K562 (cell line): ENCODE measurements around the gene GJA8. TPM values are rescaled to one million over a fixed set of nuclear protein-coding genes. Genes with fewer than 3 reads are reported as not detected.
A peak's percentile ranks its signal among the peaks of the same experiment; 100 is the strongest.

Experiments
- ARID2 ChIP-seq: fragments of 450-650 bp; IDR thresholded peaks from 2 replicates; pipeline ENCODE4 v1.6.1; 2017; ENCODE audit warnings: antibody characterized with exemption, mild to moderate bottlenecking
- ARID3A ChIP-seq: IDR thresholded peaks from 2 replicates; pipeline ENCODE4 v1.6.1; 2012; ENCODE audit warnings: low read depth, low read length, improper control_type of control experiment, borderline replicate concordance
- CREM ChIP-seq: IDR thresholded peaks from 2 replicates; pipeline ENCODE4 v1.6.1; 2014; ENCODE audit warnings: antibody characterized with exemption, low read depth
- ETV1 ChIP-seq: fragments of 450-650 bp; conservative IDR thresholded peaks from 2 replicates; pipeline ENCODE4 v1.6.1; 2016; ENCODE audit warnings: missing genetic modification characterization, control low read depth, low read depth, missing compliant biosample characterization
- HNRNPL ChIP-seq: fragments of 200-400 bp; formaldehyde crosslinking; IDR thresholded peaks from 2 replicates; pipeline ENCODE4 v1.6.1; 2017; ENCODE audit warnings: low read depth, mild to moderate bottlenecking, low read length
- IRF9 ChIP-seq: fragments of 450-650 bp; IDR thresholded peaks from 2 replicates; pipeline ENCODE4 v1.6.1; 2016; ENCODE audit warnings: missing biosample characterization, missing genetic modification characterization
- KHSRP ChIP-seq: fragments of 450-650 bp; IDR thresholded peaks from 2 replicates; pipeline ENCODE4 v1.6.1; 2017
- KLF16 ChIP-seq: IDR thresholded peaks from 2 replicates; pipeline ENCODE4 v1.6.1; 2016; ENCODE audit warnings: antibody characterized with exemption
- POU5F1 ChIP-seq: fragments of 150-350 bp; IDR thresholded peaks from 2 replicates; pipeline ENCODE4 v1.6.1; 2014; ENCODE audit warnings: borderline replicate concordance, low read length, low read depth, mild to moderate bottlenecking; ENCODE audit not compliant: partially characterized antibody
- SMARCA4 ChIP-seq: fragments of 450-650 bp; IDR thresholded peaks from 2 replicates; pipeline ENCODE4 v1.6.1; 2016
- SP2 ChIP-seq: IDR thresholded peaks from 2 replicates; pipeline ENCODE4 v1.6.1; 2011; ENCODE audit warnings: mild to moderate bottlenecking, low read depth, low read length, moderate library complexity; ENCODE audit not compliant: poor library complexity, severe bottlenecking; ENCODE audit errors: extremely low read depth
- ZNF184 ChIP-seq: sonication (generic); formaldehyde crosslinking; IDR thresholded peaks from 2 replicates; pipeline ENCODE4 v1.5.0; 2020; ENCODE audit warnings: missing genetic modification reagents
- ZNF354B ChIP-seq: fragments of 250-450 bp; sonication (Bioruptor Pico); IDR thresholded peaks from 2 replicates; pipeline ENCODE4 v1.4.0; 2020
- ZNF384 ChIP-seq: IDR thresholded peaks from 2 replicates; pipeline ENCODE4 v1.6.1; 2012; ENCODE audit warnings: low read depth, low read length, improper control_type of control experiment
- polyA plus RNA-seq, 8 experiments: library from polyadenylated mRNA; depleted of rRNA in 4 of 8; stranded (reverse) in 5 of 8; unstranded in 3 of 8; fragments of >200 nt; fragmentation: Nextera tagmentation in 2 of 8; fragmentation: Illumina TruSeq in 1 of 8; extraction: Ambion mirVana in 2 of 8; extraction: Trizol in 1 of 8; gene quantifications; 2 replicates each; pipeline versions ENCODE4 v1.2.1 to v1.2.3, GENCODE V29; 2011 to 2014; ENCODE audit warnings: inconsistent platforms in 1 of 8, missing spikeins in 1 of 8
- total RNA-seq, 7 experiments: library from RNA; depleted of rRNA in 6 of 7; stranded (reverse); fragments of >200 nt in 6 of 7; fragmentation: Illumina TruSeq in 2 of 7; extraction: Trizol in 2 of 7; gene quantifications; 2 replicates each; pipeline versions ENCODE4 v1.2.1 to v1.2.3, GENCODE V29; 2011 to 2021; ENCODE audit warnings: low replicate concordance in 1 of 7
- TF ChIP-seq, protein P1 (sequence below): sonication (generic); formaldehyde crosslinking; IDR thresholded peaks from 2 replicates; pipeline ENCODE4 v1.8.1; 2023; ENCODE audit warnings: mild to moderate bottlenecking, missing genetic modification reagents
- TF ChIP-seq, protein P2 (sequence below): sonication (generic); formaldehyde crosslinking; IDR thresholded peaks from 2 replicates; pipeline ENCODE4 v1.8.0; 2022; ENCODE audit warnings: mild to moderate bottlenecking, missing genetic modification reagents
- TF ChIP-seq, protein P3 (sequence below): IDR thresholded peaks from 2 replicates; pipeline ENCODE4 v1.6.1; 2011; ENCODE audit warnings: borderline replicate concordance, low read depth, mild to moderate bottlenecking, moderate library complexity, low read length; ENCODE audit not compliant: insufficient read depth, poor library complexity, severe bottlenecking

The GJA8 gene
- total and polyA plus RNA-seq, 9 of the 15 experiments (the other 6 are each of a cell fraction or from before 2014, with no cell fraction given) = not detected

- TF ChIP-seq, protein P1, sequence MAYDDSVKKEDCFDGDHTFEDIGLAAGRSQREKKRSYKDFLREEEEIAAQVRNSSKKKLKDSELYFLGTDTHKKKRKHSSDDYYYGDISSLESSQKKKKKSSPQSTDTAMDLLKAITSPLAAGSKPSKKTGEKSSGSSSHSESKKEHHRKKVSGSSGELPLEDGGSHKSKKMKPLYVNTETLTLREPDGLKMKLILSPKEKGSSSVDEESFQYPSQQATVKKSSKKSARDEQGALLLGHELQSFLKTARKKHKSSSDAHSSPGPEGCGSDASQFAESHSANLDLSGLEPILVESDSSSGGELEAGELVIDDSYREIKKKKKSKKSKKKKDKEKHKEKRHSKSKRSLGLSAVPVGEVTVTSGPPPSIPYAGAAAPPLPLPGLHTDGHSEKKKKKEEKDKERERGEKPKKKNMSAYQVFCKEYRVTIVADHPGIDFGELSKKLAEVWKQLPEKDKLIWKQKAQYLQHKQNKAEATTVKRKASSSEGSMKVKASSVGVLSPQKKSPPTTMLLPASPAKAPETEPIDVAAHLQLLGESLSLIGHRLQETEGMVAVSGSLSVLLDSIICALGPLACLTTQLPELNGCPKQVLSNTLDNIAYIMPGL = no peak
- TF ChIP-seq IRF9 (tag) = no peak
- no peak for TF ChIP-seq ARID3A
- 0 out of 2 replicates have a peak, but pooled peaks have one; percentile 23 for TF ChIP-seq ETV1
- no peak for TF ChIP-seq POU5F1
- TF ChIP-seq ZNF184 = no peak
- TF ChIP-seq KHSRP = no peak
- no peak for TF ChIP-seq SMARCA4
- TF ChIP-seq ZNF384 = no peak
- no peak for TF ChIP-seq ZNF354B (CRISPR knock-in tag)
- peak; percentile 75; the same call in 1 of the 2 replicates for TF ChIP-seq ARID2
- TF ChIP-seq KLF16 = 0 out of 2 replicates have a peak, but pooled peaks have one; percentile 17
- no peak for TF ChIP-seq HNRNPL
- TF ChIP-seq, protein P2, sequence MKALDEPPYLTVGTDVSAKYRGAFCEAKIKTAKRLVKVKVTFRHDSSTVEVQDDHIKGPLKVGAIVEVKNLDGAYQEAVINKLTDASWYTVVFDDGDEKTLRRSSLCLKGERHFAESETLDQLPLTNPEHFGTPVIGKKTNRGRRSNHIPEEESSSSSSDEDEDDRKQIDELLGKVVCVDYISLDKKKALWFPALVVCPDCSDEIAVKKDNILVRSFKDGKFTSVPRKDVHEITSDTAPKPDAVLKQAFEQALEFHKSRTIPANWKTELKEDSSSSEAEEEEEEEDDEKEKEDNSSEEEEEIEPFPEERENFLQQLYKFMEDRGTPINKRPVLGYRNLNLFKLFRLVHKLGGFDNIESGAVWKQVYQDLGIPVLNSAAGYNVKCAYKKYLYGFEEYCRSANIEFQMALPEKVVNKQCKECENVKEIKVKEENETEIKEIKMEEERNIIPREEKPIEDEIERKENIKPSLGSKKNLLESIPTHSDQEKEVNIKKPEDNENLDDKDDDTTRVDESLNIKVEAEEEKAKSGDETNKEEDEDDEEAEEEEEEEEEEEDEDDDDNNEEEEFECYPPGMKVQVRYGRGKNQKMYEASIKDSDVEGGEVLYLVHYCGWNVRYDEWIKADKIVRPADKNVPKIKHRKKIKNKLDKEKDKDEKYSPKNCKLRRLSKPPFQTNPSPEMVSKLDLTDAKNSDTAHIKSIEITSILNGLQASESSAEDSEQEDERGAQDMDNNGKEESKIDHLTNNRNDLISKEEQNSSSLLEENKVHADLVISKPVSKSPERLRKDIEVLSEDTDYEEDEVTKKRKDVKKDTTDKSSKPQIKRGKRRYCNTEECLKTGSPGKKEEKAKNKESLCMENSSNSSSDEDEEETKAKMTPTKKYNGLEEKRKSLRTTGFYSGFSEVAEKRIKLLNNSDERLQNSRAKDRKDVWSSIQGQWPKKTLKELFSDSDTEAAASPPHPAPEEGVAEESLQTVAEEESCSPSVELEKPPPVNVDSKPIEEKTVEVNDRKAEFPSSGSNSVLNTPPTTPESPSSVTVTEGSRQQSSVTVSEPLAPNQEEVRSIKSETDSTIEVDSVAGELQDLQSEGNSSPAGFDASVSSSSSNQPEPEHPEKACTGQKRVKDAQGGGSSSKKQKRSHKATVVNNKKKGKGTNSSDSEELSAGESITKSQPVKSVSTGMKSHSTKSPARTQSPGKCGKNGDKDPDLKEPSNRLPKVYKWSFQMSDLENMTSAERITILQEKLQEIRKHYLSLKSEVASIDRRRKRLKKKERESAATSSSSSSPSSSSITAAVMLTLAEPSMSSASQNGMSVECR (CRISPR knock-in tag) = no peak
- TF ChIP-seq, protein P3, sequence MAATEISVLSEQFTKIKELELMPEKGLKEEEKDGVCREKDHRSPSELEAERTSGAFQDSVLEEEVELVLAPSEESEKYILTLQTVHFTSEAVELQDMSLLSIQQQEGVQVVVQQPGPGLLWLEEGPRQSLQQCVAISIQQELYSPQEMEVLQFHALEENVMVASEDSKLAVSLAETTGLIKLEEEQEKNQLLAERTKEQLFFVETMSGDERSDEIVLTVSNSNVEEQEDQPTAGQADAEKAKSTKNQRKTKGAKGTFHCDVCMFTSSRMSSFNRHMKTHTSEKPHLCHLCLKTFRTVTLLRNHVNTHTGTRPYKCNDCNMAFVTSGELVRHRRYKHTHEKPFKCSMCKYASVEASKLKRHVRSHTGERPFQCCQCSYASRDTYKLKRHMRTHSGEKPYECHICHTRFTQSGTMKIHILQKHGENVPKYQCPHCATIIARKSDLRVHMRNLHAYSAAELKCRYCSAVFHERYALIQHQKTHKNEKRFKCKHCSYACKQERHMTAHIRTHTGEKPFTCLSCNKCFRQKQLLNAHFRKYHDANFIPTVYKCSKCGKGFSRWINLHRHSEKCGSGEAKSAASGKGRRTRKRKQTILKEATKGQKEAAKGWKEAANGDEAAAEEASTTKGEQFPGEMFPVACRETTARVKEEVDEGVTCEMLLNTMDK = peak; percentile 25
- no peak for TF ChIP-seq SP2
- TF ChIP-seq CREM = 0 out of 2 replicates have a peak, but pooled peaks have one; percentile 21
Observed at GRCh38 chr1:147890177-147890790, 12.3 kb upstream of the GJA8 start (continued).
